ENCODE results near the gene HS2ST1.
"Not testable (repeated sequence)": the region's sequence is repeated elsewhere in the genome, so short reads cannot be mapped to it uniquely, and the experiment has no call there.

The HS2ST1 gene

DNA sequence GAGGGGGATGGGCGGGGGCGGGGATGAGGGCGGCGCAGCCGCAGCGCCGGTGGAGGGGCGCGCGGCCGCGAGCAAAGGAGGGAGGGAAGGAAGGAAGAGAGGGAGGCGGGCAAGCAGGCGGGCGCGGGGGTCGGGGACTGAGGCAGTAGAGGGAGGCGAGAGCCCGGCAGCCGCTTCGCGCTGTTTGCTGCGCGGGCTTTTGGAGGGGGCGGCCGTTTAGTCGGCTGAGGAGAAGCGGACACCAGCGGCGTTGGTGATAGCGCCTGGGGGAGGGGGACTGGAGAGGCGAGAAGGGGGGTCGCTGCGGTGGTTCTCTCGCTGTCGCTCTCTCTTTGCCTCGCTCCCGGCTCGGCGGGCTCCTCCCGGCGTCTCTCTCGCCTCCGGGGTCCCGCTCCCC lies at the start of gene HS2ST1:
TSS of gene HS2ST1 (plus strand) at position 35 of the 397 bp plus-strand sequence.
- no peak for DNase-seq (ENCODE audit: low read depth in 1 of 2, low spot score in 1 of 2)
- in situ Hi-C loops (cut with HindIII; ENCODE audit: low pct_unique_long_range_greater_than_20kb, low sequenced_read_pairs): no loop called here
- no peak for TF ChIP-seq JUND (IDR thresholded peaks at IDR 0.05; ENCODE audit: low read depth)

DNA sequence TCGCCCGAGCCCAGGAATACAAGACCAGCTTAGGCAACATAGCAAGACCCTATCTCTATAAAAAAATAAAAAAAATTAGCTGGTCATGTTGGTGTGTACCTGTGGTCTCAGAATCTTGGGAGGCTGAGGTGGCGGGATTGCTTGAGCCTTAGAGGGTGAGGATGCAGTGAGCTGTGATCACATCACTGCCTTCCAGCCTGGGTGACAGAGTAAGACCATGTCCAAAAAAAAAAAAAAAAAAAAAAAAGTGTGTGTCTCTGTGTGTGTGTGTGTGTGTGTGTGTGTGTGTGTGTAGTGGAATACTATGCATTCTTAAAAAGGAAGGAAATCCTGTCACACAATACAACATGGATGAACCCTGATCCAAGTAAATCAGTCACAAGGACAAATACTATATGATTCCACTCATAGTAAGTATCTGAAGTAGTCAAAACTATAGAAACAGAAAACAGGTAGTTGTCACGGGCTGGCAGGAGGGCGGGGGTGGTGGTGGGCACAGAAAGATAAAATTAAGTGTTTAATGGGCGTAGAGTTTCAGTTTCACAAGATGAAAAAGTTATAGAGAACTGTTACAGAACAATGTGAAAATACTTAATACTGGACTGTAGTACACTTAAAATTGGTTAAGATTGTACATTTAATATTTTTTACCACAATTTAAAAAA lies 48.3 kb upstream of the HS2ST1 start:
- no peak for DNase-seq (ENCODE audit: low read depth in 1 of 2, low spot score in 1 of 2)
- in situ Hi-C loops (cut with HindIII; ENCODE audit: low pct_unique_long_range_greater_than_20kb, low sequenced_read_pairs): no loop called here
- no peak for TF ChIP-seq JUND (IDR thresholded peaks at IDR 0.05; ENCODE audit: low read depth)

DNA sequence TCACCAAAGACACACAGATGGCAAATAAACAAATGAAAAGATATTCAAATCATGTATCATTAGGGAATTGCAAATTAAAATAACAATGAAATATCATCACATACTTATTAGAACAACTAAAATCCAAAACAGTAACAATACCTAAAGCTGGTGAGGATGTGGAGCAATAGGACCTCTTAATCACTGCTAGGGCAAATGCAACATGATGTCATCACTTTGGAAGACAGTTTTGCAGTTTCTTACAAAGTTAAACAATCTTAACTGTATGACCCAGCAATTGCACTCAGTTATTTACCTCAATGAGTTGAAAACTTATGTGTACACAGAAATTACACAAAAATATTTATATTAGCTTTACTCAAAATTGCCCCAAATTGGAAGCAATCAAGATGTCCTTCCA lies 47.8 kb upstream of the HS2ST1 start:
- in situ Hi-C loops (cut with HindIII; ENCODE audit: low pct_unique_long_range_greater_than_20kb, low sequenced_read_pairs): no loop called here
- no peak for TF ChIP-seq JUND (IDR thresholded peaks at IDR 0.05; ENCODE audit: low read depth)
- DNase-seq (ENCODE audit: low read depth in 1 of 2, low spot score in 1 of 2): no peak

DNA sequence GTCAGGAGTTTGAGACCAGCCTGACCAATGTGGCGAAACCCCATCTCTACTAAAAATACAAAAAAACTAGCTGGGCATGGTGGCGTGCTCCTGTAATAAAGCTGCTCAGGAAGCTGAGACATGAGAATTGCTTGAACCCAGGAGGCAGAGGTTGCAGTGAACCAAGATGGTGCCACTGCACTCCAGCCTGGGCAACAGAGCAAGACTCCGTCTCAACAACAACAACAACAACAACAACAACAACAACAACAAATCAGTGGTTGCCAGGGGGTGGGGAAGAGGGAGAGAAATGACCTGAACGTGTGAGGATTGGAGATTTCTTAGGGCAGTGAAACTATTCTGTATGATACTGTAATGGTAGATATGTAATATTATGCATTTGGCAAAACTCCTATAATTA lies 47.2 kb upstream of the HS2ST1 start:
- DNase-seq (ENCODE audit: low read depth in 1 of 2, low spot score in 1 of 2); in situ Hi-C loops (cut with HindIII; ENCODE audit: low pct_unique_long_range_greater_than_20kb, low sequenced_read_pairs): not testable (repeated sequence)

DNA sequence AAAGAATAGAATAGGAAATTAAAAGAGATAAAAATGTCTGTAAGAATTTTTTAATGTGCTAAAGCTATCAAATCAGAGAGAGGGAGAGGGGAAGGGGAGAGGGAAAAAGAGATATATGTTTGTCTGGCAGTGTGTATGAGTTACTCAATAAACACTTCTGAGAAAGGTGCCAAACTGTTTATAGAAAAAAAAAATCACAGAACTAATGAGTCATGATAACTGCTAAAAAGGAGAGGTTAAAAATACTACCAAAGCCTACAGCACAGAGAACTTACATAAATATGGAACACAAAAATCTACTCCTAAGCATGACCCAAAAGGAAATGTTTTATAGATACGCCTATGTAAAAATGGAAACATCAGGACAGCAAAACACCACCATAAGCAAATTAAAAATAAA lies 46.0 kb upstream of the HS2ST1 start:
- in situ Hi-C loops (cut with HindIII; ENCODE audit: low pct_unique_long_range_greater_than_20kb, low sequenced_read_pairs): no loop called here
- DNase-seq (ENCODE audit: low read depth in 1 of 2, low spot score in 1 of 2): no peak
- no peak for TF ChIP-seq JUND (IDR thresholded peaks at IDR 0.05; ENCODE audit: low read depth)

DNA sequence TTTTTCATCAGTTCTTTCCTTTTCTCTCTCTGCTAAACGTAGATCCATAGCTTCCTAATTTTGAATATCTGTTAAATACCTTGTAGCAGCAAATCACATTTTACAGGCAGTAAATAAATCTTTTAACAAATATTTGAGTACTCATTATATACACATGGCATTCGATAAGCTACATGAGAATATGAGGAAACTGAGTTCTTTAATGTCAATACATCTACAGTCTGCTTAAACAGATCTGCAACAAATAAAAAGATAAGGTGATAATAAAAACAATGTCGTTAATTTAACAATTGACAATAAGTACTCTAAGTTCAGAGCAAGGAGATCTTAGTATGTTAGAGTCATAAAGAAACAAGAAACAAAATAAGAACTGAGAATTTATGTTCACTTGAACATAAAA lies 43.4 kb upstream of the HS2ST1 start:
- TF ChIP-seq JUND (IDR thresholded peaks at IDR 0.05; ENCODE audit: low read depth): no peak
- DNase-seq (ENCODE audit: low read depth in 1 of 2, low spot score in 1 of 2): no peak
- in situ Hi-C loops (cut with HindIII; ENCODE audit: low pct_unique_long_range_greater_than_20kb, low sequenced_read_pairs): no loop called here

DNA sequence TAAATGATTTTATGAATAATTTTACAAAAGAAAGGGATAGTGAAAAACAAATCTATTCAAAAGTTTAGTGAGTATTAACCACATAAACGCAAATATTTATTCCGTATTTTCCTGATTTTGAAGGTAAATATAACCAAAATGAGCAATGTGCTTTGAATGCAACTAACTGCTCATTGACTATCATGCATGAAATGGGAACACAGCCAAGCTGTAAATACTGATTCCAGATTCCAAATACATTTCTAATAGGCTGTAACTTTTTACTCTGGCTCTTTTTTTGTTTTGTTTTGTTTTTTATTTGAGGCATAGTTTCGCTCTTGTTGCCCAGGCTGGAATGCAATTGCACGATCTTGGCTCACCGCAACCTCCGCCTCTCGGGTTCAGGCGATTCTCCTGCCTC lies 42.3 kb upstream of the HS2ST1 start:
- no peak for DNase-seq (ENCODE audit: low read depth in 1 of 2, low spot score in 1 of 2)
- in situ Hi-C loops (cut with HindIII; ENCODE audit: low pct_unique_long_range_greater_than_20kb, low sequenced_read_pairs): no loop called here
- TF ChIP-seq JUND (IDR thresholded peaks at IDR 0.05; ENCODE audit: low read depth): no peak

DNA sequence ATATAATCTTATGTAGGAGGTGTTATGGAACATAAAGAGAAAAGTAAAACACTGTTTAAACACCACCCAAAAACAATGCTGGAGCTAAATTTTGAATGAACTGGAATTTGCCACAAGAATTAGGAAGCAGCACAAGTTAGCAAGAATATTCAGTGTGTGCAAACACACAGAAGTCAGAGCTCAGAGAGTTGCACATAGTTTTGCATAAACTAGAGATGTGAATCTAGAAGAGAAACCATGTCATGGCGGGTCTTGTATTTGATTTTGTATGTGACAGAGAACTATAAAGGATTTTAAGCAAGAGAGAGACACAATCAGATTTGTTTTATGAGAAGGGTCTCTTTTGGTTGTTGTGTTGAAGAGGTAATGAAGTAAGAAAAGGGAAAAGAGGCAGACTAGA lies 38.7 kb upstream of the HS2ST1 start:
- no peak for TF ChIP-seq JUND (IDR thresholded peaks at IDR 0.05; ENCODE audit: low read depth)
- in situ Hi-C loops (cut with HindIII; ENCODE audit: low pct_unique_long_range_greater_than_20kb, low sequenced_read_pairs): no loop called here
- no peak for DNase-seq (ENCODE audit: low read depth in 1 of 2, low spot score in 1 of 2)

DNA sequence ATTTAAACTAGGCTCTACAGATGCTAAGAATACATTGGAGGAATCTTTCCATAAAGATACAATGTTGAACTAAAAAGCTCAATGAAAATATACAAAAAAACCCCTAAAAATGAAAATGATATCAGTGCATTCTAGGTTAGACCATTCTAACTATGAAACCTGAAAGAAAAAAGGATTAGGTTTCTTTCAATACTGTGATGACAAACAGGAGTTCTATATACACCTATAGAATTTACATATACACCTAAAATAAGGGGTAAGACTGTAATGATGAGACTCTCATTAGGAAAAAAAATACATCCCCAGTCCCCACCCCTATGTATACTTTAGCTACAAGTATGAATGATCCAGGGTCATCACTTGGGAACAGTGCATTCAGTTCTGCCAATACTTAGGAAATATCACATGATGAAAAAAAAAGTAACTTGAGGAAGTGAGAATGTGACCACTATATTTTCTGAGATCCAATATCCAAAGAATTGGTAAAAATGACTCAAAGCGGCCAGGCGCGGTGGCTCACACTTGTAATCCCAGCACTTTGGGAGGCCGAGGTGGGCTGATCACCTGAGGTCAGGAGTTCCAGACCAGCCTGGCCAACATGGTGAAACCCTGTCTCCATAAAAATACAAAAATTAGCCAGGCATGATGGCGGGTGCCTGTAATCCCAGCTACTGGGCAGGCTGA lies 26.8 kb upstream of the HS2ST1 start:
- no peak for TF ChIP-seq JUND (IDR thresholded peaks at IDR 0.05; ENCODE audit: low read depth)
- no peak for DNase-seq (ENCODE audit: low read depth in 1 of 2, low spot score in 1 of 2)
- in situ Hi-C loops (cut with HindIII; ENCODE audit: low pct_unique_long_range_greater_than_20kb, low sequenced_read_pairs): no loop called here

DNA sequence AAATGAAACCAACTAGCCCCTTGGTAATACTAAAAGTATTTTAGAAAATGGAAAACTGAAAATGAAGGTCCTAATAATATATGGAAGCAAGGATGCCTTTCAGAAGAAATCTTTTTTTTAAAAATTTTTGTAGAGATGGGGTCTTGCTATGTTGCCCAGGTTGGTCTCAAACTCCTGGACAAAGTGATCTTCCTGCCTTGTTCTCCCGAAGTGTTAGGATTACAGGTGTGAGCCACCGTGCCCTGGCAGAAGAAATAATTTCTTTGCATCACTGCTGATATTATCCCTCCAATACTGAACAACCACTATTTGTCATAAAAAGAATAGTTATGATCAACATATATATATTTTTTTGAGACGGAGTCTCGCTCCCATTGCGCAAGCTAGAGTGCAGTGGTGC lies 26.1 kb upstream of the HS2ST1 start:
- no peak for DNase-seq (ENCODE audit: low read depth in 1 of 2, low spot score in 1 of 2)
- no peak for TF ChIP-seq JUND (IDR thresholded peaks at IDR 0.05; ENCODE audit: low read depth)
- in situ Hi-C loops (cut with HindIII; ENCODE audit: low pct_unique_long_range_greater_than_20kb, low sequenced_read_pairs): no loop called here

DNA sequence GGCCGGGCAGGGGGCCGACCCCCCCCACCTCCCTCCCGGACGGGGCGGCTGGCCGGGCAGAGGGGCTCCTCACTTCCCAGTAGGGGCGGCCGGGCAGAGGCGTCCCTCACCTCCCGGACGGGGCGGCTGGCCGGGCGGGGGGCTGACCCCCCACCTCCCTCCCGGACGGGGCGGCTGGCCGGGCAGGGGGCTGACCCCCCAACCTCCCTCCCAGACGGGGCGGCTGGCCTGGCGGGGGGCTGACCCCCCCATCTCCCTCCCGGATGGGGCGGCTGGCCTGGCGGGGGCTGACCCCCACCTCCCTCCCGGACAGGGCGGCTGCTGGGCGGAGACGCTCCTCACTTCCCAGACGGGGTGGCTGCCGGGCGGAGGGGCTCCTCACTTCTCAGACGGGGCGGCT lies 15.0 kb upstream of the HS2ST1 start:
- in situ Hi-C loops (cut with HindIII; ENCODE audit: low pct_unique_long_range_greater_than_20kb, low sequenced_read_pairs); DNase-seq (ENCODE audit: low read depth in 1 of 2, low spot score in 1 of 2): not testable (repeated sequence)

DNA sequence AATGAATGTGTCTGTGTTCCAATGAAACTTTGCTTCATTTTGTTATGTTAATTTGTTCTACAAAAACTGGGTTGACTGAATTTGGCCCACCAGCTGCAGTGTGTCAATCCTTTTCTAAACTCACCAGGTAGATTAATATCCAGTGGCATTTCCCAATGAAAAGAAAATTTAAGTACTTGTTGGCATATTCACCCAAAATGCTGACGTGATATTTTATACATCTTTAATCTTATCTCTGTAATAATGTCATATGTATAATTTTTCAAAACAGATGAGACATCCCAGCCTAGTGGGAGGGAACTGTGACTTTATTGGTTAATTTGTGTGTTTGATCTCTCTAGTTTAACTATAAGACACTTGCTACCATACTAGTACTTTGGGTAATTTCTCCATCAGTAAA lies 8.6 kb upstream of the HS2ST1 start:
- DNase-seq (ENCODE audit: low read depth in 1 of 2, low spot score in 1 of 2): no peak
- TF ChIP-seq JUND (IDR thresholded peaks at IDR 0.05; ENCODE audit: low read depth): no peak
- in situ Hi-C loops (cut with HindIII; ENCODE audit: low pct_unique_long_range_greater_than_20kb, low sequenced_read_pairs): no loop called here

DNA sequence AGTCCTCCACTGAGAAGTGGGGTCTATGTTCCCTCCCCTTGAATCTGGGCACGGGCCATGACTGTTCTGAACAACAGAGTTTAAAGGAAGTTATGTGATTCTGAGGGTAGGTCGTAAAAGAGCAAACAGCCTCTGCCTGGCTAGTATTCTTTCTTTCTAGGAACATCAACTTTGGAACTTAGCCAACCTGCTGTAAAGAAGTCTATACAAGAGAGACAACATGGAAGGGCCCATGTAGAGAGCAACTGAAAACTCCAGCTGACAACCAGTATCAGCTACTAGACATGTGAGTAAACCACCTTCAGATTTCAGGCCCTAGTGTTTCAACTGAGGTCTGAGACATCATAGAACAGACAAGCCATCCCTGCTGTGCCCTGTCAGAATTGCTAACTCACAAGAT lies 8.0 kb upstream of the HS2ST1 start:
- TF ChIP-seq JUND (IDR thresholded peaks at IDR 0.05; ENCODE audit: low read depth): no peak
- in situ Hi-C loops (cut with HindIII; ENCODE audit: low pct_unique_long_range_greater_than_20kb, low sequenced_read_pairs): no loop called here

More for the DNA sequence above, 8.0 kb upstream of the HS2ST1 start:
- no peak for DNase-seq (ENCODE audit: low read depth in 1 of 2, low spot score in 1 of 2)
